Vagina (tissue), 2 donors: ENCODE results near the gene CD151.

Source experiments
- CTCF ChIP-seq, 3 experiments: fragments of 450-650 bp in 2 of 3; fragments of 200-600 bp in 1 of 3; sonication (generic) in 1 of 3; IDR thresholded peaks; one replicate each; pipeline ENCODE4 v1.5.1; 2017 to 2019; ENCODE audit warnings: antibody characterized with exemption in 3 of 3, mild to moderate bottlenecking in 2 of 3, moderate library complexity in 2 of 3
- POLR2A ChIP-seq, 2 donors: fragments of 450-650 bp; IDR thresholded peaks; one replicate each; pipeline ENCODE4 v1.6.1; 2017; ENCODE audit warnings: antibody characterized with exemption in 2 of 2, mild to moderate bottlenecking in 2 of 2, moderate library complexity in 2 of 2
- POLR2AphosphoS5 ChIP-seq, 2 donors: sonication (generic); formaldehyde crosslinking; IDR thresholded peaks; one replicate each; pipeline ENCODE4 v1.9.0; 2017; ENCODE audit warnings: antibody characterized with exemption in 2 of 2, mild to moderate bottlenecking in 2 of 2, low read depth in 1 of 2; ENCODE audit not compliant: insufficient read depth in 1 of 2

DNA sequence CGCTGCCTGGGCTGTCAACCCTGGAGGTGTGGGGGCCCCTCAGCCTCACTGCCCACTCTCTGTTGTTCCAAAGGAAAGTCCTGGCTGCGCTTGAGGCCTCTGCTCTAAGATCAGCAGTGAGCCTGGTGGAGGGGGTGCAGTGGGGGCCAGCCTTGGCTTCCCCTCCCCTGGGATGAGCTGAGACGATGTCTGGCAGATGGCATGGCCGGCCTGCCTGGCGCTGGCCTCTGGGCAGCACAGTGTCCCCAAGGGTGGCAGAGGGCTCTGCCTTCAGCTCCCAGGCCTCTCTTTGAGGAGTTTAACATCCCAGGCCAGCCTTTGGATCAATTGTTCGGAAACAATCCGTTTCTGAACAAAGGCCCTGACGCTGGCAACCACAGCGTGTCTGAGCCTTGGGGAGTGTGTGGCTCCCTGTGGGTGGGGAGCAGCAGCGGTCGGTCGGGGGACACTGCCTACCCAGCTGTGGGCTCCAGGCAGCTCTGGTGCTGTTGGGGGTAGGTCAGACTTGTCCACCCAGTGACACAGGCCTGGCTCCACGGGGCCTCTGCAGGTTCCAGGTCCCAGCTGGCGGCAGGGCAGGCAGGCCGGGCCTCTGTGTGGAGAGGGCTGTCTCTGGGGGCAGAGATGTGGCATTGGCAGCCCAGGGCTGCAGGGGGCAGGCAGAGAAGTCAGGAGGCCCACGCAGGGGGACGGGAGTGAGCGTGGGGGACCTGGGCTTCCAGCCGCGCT lies 22.0 kb downstream of the CD151 start:
- TF ChIP-seq POLR2AphosphoS5 (IDR thresholded peaks at IDR 0.05; ENCODE audit: insufficient read depth in 1 of 2, low read depth in 1 of 2) (no peak), CTCF (IDR thresholded peaks at IDR 0.05) (no peak), POLR2A (IDR thresholded peaks at IDR 0.05) (no peak)
